Spleen (tissue), 11 donors: ENCODE data around the gene PNCK. TPM values are rescaled to one million over a fixed set of nuclear protein-coding genes. Genes with fewer than 3 reads are reported as not detected.
"Not testable (repeated sequence)": the region's sequence is repeated elsewhere in the genome, so short reads cannot be mapped to it uniquely, and the experiment has no call there.

Source experiments
- DNase-seq: peaks from one replicate; pipeline ENCODE4 v3.0.0-alpha.2; 2020
- H3K27ac ChIP-seq, 8 donors: fragments of 200-600 bp; sonication (generic) in 7 of 8; 1 replicate in 4 of 8; 2 replicates in 4 of 8; pipeline versions ENCODE4 v1.5.0 to v1.8.0; 2016 to 2021; ENCODE audit warnings: inconsistent platforms in 4 of 8, mild to moderate bottlenecking in 4 of 8, moderate library complexity in 1 of 8
- H3K27me3 ChIP-seq, 7 donors: fragments of 200-600 bp; sonication (generic) in 6 of 7; replicated peaks in 1 of 7; 1 replicate in 4 of 7; 2 replicates in 3 of 7; pipeline versions ENCODE4 v1.5.0 to v1.8.0; 2016 to 2021; ENCODE audit warnings: inconsistent platforms in 3 of 7, mild to moderate bottlenecking in 1 of 7
- H3K36me3 ChIP-seq, 6 donors: fragments of 200-600 bp; sonication (generic) in 5 of 6; 1 replicate in 4 of 6; 2 replicates in 2 of 6; pipeline versions ENCODE4 v1.5.0 to v1.8.0; 2016 to 2021; ENCODE audit warnings: inconsistent platforms in 2 of 6
- H3K4me1 ChIP-seq, 6 donors: fragments of 200-600 bp; sonication (generic) in 5 of 6; 1 replicate in 3 of 6; 2 replicates in 3 of 6; pipeline versions ENCODE4 v1.5.0 to v1.8.0; 2016 to 2021; ENCODE audit warnings: inconsistent platforms in 3 of 6
- H3K4me3 ChIP-seq, 8 donors: fragments of 200-600 bp; sonication (generic) in 7 of 8; 1 replicate in 4 of 8; 2 replicates in 4 of 8; pipeline versions ENCODE4 v1.5.0 to v1.8.0; 2016 to 2021; ENCODE audit warnings: inconsistent platforms in 4 of 8, mild to moderate bottlenecking in 4 of 8, moderate library complexity in 2 of 8
- H3K9me3 ChIP-seq, 8 donors: fragments of 200-600 bp; sonication (generic) in 7 of 8; 1 replicate in 4 of 8; 2 replicates in 4 of 8; pipeline versions ENCODE4 v1.5.0 to v1.8.0; 2016 to 2021; ENCODE audit warnings: inconsistent platforms in 4 of 8
- CTCF ChIP-seq, 11 experiments: fragments of 200-600 bp in 7 of 11; fragments of 450-650 bp in 4 of 11; sonication (generic) in 4 of 11; IDR thresholded peaks in 8 of 11; conservative IDR thresholded peaks in 3 of 11; 1 replicate in 7 of 11; 2 replicates in 4 of 11; pipeline versions ENCODE4 v1.4.0 to v1.8.0; 2016 to 2021; ENCODE audit warnings: antibody characterized with exemption in 11 of 11, inconsistent platforms in 4 of 11, mild to moderate bottlenecking in 1 of 11
- POLR2A ChIP-seq, 3 donors: fragments of 450-650 bp; IDR thresholded peaks; one replicate each; pipeline ENCODE4 v1.5.1; 2017; ENCODE audit warnings: antibody characterized with exemption in 3 of 3, mild to moderate bottlenecking in 1 of 3
- POLR2AphosphoS5 ChIP-seq, 3 donors: sonication (generic); formaldehyde crosslinking; IDR thresholded peaks; one replicate each; pipeline ENCODE4 v1.5.1; 2017; ENCODE audit warnings: antibody characterized with exemption in 3 of 3
- WGBS, 5 donors: extraction: QIAGEN DNeasy Blood & Tissue Kit in 3 of 5; methylation state at CpG; one replicate each; pipeline versions ENCODE4 v1.1.5 to v1.1.7; 2013 to 2018; 5-methylcytosine and 5-hydroxymethylcytosine counted together
- intact Hi-C: fragments of 100-400 bp; cut with DNase I; formaldehyde crosslinking; loops from one replicate; pipeline ENCODE4 v1.15.0; 2023; ENCODE audit warnings: low total_unique reads
- polyA plus RNA-seq, 3 donors: library from polyadenylated mRNA; stranded (reverse); fragments of 200-250 nt; gene quantifications; one replicate each; pipeline ENCODE4 v1.2.1, GENCODE V29; 2013
- total RNA-seq, 7 donors: library from RNA; depleted of rRNA in 3 of 7; stranded (reverse); fragments of >200 nt in 3 of 7; fragmentation: NEBNext Ultra II Directional in 4 of 7; extraction: Animal tissue kit (Norgen Biotek cat#: 25700) in 4 of 7; gene quantifications; one replicate each; pipeline versions ENCODE4 v1.1.0 to v1.2.1, GENCODE V29; 2016 to 2021
- donor health status: healthy with polysubstance abuse.
- donor health status: DM: no; HTN: no; CAD: no; lungs with moderate emphysema.
- donor health status: DM: no; HTN: no; CAD: no.
- donor health status: Bipolar disorder and iron deficiency.
- donor health status: healthy.
- donor health status: DM: no; HTN: no; CAD: no.
- donor health status: DM: yes; HTN: yes; CAD: no.

The PNCK gene
- total and polyA plus RNA-seq, 10 donors, result 0.18 to 1.2 (median 0.54) TPM; not detected in 4

DNA sequence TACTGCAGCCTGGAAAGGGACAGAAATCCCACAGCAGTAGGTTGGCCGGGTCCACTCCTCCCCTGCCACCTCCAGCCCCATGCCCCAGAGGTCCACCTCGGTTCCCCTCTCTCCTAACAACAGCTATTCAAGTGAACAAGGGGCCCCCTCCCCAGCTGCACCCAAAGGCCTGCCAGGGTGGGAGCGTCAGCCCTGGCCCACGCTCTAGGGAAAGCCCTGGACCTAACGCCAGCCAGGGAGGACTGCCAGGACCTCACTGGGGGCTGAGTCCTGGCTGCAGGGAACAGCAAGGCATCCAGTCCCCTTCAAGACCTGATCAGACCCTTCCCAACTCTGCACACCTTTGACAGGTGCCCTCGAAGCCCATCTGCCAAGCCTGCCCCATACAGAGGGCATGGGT is 27.4 kb upstream of the PNCK start:
- WGBS, 5 donors, result 78 to 100% (median 80%) methylated on average over 3 to 6 of the region's 6 CpGs
- TF ChIP-seq POLR2AphosphoS5 (IDR thresholded peaks at IDR 0.05), result no peak
- TF ChIP-seq CTCF (IDR thresholded peaks at IDR 0.05 in 8 of 11, conservative IDR thresholded peaks at IDR 0.05 in 3 of 11), result no peak
- TF ChIP-seq POLR2A (IDR thresholded peaks at IDR 0.05), result no peak
- H3K9me3 ChIP-seq, result no peaks in the 10 kb centered on the region
- peaks cover 0 to 99% (median 26%) of the 10 kb centered on the region in 6 donors for H3K36me3 ChIP-seq
- H3K4me1 ChIP-seq, result peaks cover 0 to 6% (median 0%) of the 10 kb centered on the region in 6 donors
- no peak overlapping the region for H3K4me3 ChIP-seq
- H3K27ac ChIP-seq, result peak overlapping the region in 5 of 8 donors; percentile 42 to 63 (median 59)
- intact Hi-C loops, result no loop called here
- DNase-seq, result no peak
- no peaks in the 10 kb centered on the region for H3K27me3 ChIP-seq

DNA sequence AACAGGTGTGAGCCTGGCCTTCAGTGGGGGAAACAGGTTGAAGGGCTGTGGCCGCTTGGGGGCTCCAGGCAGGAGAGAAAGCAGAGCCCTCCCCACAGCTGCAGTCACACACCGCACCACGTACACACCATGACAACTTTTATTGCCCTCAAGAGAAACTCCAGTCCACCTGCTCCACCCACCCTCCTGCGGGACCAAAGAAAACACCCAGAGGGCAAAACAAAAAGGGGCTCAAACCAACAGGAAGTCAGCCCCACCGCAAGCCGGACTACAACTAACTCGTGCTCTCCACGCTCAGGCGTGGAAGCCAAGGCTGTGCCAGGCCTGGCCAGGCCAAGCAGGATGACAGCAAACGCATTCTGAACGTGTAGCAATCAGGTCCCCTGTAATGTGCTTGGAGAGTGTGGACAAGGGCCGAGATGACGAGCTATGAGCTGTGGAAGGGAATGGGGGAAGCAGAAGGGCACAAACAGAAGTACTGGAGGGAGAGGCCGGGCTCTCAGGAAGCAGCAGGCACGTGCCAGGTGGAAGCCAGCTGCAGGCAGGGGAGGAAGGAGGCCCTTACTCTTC is 26.8 kb upstream of the PNCK start:
- no peak overlapping the region for H3K4me3 ChIP-seq
- WGBS, 5 donors, result 72 to 82% (median 75%) methylated on average over 9 to 15 of the region's 15 CpGs
- DNase-seq, result no peak
- intact Hi-C loops, result no loop called here
- peak overlapping the region in 5 of 8 donors; percentile 42 to 63 (median 59) for H3K27ac ChIP-seq
- TF ChIP-seq POLR2AphosphoS5 (IDR thresholded peaks at IDR 0.05), result no peak
- no peak for TF ChIP-seq POLR2A (IDR thresholded peaks at IDR 0.05)
- no peak for TF ChIP-seq CTCF (IDR thresholded peaks at IDR 0.05 in 8 of 11, conservative IDR thresholded peaks at IDR 0.05 in 3 of 11)
- no peaks in the 10 kb centered on the region for H3K9me3 ChIP-seq
- peaks cover 0 to 100% (median 26%) of the 10 kb centered on the region in 6 donors for H3K36me3 ChIP-seq
- no peaks in the 10 kb centered on the region for H3K27me3 ChIP-seq
- peaks cover 0 to 6% (median 0%) of the 10 kb centered on the region in 6 donors for H3K4me1 ChIP-seq

- TF ChIP-seq POLR2AphosphoS5 (IDR thresholded peaks at IDR 0.05), result peak in 2 of 3 donors; percentile 25 to 32
- peaks cover 0 to 98% (median 26%) of the 10 kb centered on the region in 6 donors for H3K36me3 ChIP-seq
- intact Hi-C loops, H3K27me3 ChIP-seq, H3K4me3 ChIP-seq, H3K9me3 ChIP-seq, H3K4me1 ChIP-seq: not testable (repeated sequence)
- WGBS, 5 donors, result 76 to 86% (median 81%) methylated on average over 12 to 18 of the region's 18 CpGs; no CpG with 5 or more reads in 1 of the 5 donors
- peak overlapping the region in 5 of 8 donors; percentile 42 to 63 (median 59) for H3K27ac ChIP-seq
- DNase-seq, result peak; percentile 78
These were observed 26.3 kb upstream of the PNCK start for GRCh38 chrX:153699784-153700371.

- DNase-seq, intact Hi-C loops, H3K9me3 ChIP-seq, H3K27me3 ChIP-seq, H3K4me3 ChIP-seq, H3K4me1 ChIP-seq: not testable (repeated sequence)
- 73 to 89% (median 84%) methylated on average over 5 to 16 of the region's 16 CpGs for WGBS, 5 donors
- Histone ChIP-seq H3K36me3 (peaks cover 0 to 97% (median 26%) of the 10 kb centered on the region in 6 donors), H3K27ac (peak overlapping the region in 4 of 8 donors; percentile 55 to 63 (median 60))
- peak in 2 of 3 donors; percentile 7 to 16 for TF ChIP-seq POLR2AphosphoS5 (IDR thresholded peaks at IDR 0.05)
These were observed 25.7 kb upstream of the PNCK start for GRCh38 chrX:153699210-153699783.
